ENCODE measurements around the gene PSMD2.
"Not testable (repeated sequence)": the region's sequence is repeated elsewhere in the genome, so short reads cannot be mapped to it uniquely, and the experiment has no call there.

Gene PSMD2

DNA sequence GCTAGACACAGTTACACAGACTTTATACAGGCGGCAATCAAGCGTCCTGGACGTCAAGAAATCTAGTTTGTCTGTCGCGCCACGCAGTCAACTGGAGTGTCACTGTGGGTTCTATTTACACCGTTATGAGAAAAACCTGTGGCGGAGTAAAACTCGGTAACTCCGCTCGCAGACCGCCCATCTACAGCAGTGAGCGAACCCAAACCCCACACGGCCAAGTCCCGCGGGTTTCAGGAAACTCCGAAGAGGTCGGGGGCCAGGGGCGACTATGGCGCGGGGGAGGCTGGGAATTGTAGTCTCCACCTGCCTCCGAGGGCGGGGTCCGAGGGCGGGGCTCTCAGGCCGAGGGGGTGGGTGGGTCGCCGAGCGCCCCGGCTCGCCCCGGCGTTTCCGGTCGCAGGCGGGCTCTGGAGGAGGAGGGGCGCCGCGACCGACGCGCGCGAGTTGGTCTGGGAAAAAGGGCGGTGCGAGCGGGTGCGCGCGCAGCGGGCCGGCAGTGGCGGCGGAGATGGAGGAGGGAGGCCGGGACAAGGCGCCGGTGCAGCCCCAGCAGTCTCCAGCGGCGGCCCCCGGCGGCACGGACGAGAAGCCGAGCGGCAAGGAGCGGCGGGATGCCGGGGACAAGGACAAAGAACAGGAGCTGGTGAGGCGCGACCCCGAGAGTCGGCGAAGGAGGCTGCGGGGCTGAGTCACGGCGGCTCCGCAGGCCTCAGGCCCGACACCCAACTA lies at the start of gene PSMD2:
PSMD2 (plus strand) TSS at position 483 of the 729 bp plus-strand sequence; CDS start at position 509, 26 bp downstream.
- peak; percentile 91 for DNase-seq

DNA sequence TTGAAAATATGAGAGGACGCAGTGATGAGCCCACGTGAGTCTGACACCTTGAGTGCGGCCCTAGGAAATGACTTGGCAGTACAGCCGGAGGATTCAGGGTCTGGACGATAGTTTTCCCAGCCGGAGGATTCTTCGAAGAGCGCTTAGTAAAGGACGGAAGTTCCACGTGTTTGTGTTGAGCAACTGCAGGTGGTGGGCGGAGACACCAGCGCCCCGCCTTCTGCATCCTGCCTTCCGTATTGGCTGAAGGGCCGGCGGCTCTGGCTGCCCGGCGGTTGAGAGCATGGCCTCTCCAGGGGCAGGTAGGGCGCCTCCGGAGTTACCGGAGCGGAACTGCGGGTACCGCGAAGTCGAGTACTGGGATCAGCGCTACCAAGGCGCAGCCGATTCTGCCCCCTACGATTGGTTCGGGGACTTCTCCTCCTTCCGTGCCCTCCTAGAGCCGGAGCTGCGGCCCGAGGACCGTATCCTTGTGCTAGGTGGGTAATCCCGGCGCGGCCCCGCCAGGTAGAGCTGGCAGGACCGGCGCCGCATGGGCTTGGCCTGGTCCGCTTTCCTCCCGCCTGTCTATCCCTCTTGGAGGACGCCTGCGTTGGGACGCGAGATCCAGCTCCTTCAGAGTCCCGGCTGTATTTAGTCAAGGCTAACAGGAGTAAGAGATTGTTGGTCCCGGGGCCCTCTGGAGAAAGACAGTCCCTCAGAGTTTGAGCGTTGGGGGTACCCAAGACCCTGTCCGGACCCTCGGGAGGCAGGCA lies 49.5 kb upstream of the PSMD2 start, which contains the start of gene EEF1AKMT4:
EEF1AKMT4 (plus strand) TSS at position 261 of the 755 bp plus-strand sequence; CDS start at position 284, 23 bp downstream.
- DNase-seq = peak; percentile 97

DNA sequence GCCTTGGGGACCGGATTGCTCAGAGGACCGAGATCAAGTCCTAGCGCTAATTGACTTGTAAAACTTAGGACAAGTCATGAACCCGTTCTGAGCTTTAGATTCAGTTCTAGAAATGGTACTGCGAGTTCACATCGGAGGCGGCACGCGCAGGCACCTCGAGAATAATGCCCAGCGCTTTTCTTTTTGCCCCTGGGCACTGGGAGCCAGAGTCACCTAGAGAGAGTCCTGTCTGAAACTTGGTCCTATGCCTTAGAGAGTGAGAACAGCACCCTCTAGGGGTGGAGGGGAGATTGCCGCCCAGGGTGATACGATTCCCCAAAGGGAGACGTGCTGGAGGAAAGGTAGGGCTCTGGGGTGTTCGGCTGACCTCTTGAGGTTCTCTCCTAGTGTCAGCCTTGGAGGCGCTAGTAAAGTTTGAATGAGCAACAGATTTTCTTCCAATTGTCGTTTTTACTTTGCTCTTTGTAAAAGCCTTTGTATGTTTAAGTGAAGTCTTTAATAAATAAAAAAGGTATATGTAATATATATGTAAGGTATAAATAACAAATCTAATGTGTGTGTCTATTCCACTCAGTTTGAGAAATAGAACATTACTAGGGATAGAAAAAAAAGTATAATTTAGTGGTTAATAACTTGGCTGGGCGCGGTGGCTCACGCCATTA lies 48.7 kb upstream of the PSMD2 start:
- peak; percentile 92 for DNase-seq

DNA sequence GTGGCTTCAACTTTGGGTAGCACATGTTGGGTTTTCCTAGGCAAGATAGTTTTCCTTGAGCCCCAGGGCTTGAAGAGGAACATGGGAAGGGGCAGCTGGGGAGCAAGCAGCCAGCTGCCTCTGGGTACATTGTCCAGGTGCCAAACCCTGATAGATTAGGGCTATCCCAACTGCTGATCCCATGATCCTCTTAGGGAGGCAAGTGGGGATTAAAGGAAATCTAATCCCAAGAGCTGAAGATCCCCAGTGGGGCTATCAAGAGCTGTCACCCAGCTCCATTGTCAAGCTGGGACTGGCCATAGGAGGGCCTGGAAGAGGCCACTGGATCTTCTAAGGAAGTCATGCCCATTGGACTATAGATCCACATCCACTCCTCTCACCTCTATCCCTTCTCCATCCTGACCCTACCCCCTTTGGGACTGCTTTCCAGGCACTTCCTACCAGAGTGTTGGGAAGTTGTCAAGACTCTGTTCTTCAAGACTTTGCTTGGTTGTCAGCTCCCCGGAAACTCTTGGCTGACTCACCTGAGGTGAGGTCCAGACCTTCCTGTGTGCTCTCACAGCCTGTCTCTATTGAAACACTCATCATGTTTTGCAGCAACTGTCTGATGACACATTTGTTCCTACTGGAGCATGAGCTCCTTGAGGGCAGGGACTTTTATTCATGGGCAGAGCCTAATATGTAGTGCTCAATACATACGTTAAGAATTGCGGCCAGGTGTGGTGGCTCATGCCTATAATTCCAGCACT lies 43.6 kb upstream of the PSMD2 start:
- no peak for DNase-seq

DNA sequence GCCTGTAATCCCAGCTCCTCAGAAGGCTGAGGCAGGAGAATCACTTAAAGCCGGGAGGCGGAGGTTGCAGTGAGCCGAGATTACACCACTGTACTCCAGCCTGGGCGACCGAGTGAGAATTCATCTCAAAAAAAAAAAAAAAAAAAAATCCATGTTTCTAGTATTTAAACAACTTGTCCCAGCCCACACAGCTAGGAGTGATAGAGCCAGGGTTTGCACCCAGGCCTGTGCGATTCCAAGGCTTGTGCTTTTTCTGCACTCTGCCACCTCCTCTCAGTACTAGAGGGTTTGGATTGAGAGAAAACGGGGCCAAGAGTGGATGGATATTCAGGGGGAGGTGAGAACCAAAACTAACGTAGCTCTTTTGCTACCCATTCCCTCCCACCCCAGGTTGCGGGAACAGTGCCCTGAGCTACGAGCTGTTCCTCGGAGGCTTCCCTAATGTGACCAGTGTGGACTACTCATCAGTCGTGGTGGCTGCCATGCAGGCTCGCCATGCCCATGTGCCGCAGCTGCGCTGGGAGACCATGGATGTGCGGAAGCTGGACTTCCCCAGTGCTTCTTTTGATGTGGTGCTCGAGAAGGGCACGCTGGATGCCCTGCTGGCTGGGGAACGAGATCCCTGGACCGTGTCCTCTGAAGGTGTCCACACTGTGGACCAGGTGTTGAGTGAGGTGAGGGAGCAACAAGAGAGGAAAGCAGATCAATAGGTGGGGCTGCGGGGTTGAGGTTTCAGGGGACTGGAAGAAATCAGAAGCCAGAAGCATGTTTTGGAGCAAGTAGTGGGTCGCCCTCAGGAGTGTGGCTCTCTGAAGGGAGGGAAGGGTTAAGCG lies 41.7 kb upstream of the PSMD2 start:
- DNase-seq = no peak

DNA sequence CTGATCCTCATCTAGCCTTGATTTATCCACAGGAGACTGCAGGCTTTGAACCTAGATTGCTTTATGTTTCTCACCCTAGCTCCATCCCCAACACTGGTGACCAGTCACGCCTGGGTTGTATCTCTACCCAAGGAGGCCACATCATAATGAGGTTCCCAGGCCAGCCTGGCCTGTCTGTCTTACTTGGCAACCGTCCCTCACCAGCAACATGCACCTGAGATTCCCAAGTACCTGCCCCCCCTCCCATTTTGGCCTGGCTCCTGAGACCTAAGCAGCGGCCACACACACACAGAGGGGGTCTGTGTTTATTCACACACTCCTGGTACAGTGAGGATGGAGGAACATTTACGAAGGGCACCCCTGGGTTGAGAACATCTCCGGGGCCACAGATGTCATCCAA lies 40.1 kb upstream of the PSMD2 start:
- no peak for DNase-seq

DNA sequence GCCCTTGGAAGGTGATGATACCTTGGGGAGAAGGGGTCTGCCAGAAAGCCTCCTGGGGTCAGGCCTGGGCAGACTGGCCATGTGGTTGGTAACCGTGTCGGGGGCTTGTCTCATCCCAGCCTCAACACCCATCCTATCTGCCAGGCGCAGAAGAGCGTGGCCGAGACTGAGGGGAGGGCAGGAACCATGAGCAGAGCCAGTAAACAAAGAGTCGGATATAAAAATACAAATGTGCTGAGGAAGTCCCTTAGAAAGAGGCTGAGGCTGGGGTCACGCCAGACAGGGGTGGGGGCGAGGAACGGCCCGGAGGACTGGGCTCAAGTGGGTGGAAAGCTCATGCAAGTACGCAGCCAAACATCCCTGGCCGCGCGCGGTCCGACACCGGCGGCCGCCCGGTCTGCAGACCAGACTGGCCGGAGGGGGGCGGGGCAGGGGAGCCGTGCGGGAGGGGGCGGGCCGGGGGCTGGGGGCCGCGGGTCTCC lies 39.6 kb upstream of the PSMD2 start:
- no peak for DNase-seq

DNA sequence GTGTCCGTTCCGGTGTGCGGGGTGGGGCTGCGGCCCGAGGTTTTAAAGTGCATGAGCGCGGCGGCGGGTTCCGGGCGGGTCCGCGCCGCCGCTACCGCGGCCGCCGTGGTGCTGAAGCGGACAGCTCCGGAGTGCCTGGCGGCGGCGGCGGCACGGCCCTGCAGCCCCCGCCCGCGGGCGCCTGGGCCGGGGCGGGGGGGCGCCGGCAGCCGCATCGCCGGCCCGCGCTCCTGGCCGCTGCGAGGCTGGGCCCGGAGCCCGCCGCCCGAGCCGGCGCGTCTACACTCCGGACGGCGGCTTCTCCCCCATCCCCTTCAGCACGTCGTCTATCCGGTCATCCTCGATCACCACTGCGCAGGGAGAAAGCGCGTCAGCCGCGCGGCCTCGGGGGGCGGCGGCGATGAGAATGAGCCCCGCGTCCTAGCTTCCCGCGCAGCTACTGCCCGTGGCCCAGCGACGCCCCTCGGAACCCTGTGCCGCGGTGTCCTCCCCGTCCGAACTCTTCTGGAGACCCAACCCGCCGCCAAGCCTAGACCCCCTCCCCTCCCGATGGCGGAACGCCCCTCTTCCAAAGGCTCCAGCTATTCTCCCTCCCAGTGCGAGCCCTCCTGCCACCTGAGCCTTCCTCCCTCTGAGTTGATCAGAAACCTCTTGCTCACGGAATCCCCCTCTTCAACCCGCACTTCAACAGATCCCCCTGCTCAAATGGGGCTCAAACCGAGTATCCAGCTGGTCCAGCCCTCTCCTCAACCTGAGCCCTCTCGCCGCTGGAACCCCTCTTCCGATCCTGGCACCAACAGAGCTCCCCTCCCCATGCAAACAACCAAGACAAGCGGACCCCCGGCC lies 38.9 kb upstream of the PSMD2 start:
- no peak for DNase-seq

DNA sequence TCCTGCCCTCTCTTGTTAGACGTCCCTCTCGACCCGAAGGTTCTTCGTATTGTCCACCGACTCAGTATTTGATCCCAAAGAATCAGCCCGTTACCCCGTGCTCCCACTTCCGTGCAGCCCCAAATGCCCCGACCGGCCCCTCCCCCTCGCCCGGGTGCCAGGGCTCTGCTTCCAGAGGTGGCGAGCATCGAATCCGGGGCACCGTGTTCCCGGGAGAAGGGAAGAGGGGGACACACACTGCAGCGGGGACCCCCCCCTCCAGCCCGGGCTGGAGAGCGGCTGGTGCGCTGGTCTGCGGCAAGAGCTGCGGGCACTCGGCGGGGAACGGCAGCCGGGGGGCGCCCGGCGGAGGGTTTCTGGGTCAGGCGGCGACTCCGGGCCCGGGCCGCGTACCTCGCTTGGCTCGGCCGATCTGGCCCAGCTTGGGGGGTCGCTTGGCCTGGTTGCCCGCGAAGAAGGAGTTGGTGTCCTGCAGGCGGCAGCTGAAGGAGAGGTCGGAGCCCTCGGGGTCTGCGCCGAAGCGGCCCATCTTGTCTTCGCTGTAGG lies 38.2 kb upstream of the PSMD2 start:
- DNase-seq = no peak

DNA sequence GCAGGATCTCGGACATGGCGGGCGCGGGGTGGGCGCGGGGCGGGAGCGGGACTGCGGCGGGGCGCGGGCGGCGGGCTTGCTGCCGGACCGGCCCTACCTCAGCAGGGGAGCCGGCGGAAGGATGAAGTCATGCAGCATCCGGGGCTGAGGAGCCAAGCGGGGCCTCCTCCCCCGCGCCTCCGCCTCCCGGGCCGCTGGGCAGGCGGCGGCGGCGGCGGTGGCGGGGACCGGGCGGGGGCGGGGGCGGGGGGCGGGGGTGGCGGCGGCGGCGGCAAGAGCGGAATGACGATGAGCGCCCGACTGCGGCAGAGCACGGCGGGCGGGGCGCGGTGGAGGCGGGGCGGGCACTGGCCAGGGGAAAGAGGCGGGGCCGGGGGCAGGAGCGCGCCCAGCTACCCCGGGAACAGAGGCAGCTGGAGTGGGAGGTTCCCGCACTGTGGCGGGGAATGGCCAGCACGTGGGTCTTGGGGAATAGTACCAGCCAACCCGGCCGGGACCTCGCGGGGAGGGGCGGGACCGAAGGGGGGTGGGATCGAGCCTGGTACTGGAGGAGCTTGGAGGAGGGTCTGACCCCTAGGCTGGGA lies 37.7 kb upstream of the PSMD2 start, which contains the start of gene CAMK2N2:
CAMK2N2 (minus strand) TSS at position 284 of the 584 bp plus-strand sequence; CDS start at position 16, 268 bp downstream.
- peak; percentile 88 for DNase-seq

DNA sequence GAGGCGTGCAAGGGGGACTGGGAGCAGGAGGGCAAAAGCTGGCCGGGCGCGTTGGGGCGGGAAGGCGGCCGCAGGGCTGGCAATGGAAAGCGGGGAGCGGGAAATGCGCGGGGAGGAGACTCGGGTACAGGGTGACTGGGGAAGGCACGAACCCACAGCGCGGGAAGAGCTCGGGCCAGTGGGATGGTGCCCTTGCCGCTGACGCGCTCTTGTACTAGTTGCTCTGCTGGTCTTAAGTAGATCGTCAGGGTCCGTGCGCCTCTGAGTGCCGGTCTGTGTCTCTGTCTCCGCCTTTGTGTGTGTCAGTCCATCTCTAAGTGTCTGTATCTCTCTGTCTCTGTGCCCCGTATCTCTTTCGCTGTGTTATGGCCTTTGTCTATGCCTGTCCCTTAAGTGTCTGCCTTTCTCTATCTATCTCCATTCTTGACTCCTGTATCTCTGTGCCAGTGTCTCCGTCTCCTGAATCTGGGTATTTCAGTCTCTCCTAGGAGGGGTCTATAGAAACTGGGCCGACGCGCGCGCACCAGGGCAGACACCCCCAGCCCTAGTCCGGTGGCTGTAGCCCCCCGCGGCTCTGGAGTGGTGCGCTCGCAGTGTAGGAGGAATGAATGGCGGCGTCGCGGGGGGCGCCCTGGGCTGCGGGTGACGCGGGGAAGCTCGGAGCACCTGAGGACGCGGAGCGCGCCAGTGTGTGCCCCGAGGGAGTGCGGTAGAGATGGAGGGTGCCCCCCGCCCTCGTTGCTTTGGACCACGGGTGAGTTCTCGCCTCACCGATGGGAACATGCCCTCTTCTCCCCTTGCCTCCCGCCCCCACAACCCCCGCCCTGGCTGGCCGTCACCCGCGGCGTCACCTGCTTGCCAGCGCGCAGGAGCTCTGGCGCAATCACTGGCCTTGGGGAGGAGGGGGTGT lies 36.9 kb upstream of the PSMD2 start:
- peak; percentile 81 for DNase-seq

DNA sequence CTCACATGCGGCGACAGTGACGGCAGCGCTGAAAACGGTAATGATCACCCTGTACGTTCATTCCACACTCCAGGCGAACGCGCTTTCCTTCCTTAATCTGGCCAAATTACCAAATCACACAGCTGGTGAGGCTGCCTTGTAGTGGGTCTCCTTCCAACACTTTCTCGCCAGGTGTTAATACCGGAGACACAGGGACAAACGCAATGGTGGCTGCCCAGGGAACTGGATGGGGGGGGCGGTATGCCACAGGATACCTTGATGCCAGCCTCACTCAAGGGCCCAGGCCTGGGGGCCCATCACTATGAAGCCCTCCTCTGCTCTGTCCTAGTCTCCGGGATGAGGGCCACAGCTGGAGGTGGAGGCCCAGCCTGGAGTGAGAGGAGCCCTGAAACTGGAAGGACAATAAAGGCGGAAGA lies 36.3 kb upstream of the PSMD2 start:
- DNase-seq = peak; percentile 81

DNA sequence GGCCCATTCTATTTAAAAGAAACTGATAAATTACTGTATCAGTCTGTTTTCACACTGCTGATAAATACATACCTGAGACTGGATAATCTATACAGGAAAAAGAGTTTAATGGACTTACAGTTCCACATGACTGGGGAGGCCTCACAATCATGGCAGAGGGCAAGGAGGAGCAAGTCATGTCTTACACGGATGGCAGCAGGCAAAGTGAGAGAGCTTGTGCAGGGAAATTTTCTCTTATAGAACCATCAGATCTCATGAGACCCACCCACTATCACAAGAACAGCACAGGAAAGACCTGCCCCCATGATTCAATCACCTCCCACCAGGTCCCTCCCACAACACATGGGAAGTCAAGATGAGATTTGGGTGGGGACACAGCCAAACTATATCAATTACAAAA lies 31.8 kb upstream of the PSMD2 start:
- not testable (repeated sequence) for DNase-seq

DNA sequence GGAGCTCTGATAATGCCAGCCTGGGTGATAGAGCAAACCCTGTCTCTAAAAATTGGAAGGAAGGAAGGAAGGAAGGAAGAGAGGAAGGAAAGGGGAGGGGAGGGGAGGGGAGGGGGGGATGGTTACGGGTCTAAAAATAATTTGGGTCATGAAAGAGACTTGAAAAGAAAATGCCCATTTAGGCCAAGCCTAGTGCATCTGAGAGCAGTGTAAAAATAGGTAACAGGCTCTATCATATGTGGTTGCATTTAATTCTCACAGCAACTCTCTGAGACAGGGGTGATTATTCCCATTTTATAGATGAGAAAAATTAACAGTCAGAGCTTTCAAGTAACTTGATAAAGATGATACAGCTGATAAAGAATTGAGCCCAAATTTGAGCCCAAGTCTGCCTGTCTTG lies 26.8 kb upstream of the PSMD2 start:
- DNase-seq = no peak

DNA sequence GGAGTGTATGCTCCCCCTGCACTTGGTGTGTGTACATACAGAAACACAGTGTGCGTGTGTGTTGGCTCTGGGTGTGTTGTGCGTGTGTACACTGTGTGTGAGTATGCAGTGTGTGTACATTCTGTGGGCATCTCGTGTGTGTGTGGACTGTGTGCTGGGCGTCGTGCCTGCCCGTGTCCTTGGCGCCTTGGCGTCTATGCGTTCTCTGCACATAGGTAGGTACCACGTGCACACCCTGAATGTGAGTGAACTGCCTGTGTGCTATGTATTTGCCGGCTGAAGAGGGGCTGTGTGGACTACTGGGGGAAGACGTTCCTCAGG lies 23.7 kb upstream of the PSMD2 start:
- DNase-seq = no peak

DNA sequence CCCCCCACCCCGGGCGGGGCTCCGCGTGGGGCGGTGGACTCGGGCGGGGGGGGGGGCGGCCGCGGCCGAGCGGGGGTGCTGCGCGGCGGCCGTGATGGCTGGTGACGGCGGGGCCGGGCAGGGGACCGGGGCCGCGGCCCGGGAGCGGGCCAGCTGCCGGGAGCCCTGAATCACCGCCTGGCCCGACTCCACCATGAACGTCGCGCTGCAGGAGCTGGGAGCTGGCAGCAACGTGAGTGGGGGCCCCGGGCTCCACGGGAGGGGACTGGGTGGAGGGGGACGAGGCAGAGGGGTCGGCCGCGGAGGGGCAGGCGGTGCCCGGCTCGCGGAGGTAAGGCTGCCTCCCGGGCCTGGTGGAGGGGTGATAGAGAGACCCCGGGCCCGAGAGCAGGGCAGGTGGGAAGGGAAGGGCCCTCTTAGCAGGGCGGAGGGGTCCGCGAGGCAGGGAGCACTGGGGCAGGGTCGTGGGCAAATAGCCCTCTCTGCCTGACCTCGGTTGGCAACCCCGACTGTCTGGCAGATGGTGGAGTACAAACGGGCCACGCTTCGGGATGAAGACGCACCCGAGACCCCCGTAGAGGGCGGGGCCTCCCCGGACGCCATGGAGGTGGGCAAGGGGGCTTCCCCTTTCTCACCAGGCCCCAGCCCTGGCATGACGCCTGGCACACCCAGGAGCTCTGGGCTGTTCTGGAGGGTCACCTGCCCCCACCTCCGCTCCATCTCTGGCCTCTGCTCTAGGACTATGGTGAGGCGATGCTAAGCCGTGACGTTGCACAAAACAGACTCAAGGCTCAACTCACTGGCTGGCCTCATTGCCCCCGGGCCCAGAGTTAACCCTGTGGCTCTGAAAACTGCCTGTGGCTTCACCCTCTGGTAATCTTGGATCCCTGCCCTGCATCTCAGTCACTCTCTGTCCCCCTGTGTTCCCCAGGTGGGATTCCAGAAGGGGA lies 22.8 kb upstream of the PSMD2 start, which contains the start of gene ECE2:
ECE2 (plus strand) TSS at position 62 of the 950 bp plus-strand sequence; CDS start at position 194, 132 bp downstream.
- DNase-seq = no peak

DNA sequence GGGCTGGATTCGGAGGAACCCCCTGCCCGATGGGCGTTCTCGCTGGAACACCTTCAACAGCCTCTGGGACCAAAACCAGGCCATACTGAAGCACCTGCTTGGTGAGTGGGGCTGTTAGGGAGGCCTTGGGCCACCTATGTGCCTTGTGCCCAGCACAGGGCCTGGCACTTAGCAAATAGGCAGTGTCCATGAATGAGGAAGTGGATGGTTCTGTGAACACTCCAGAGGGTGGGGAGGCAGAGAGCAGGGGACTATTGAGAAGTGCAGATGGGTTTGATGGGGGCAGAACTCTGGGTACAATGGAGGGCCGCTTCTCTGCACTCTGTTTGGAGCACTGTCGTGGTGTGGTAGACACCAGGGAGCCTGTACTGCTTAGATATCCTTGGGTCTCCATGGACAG lies 21.7 kb upstream of the PSMD2 start:
- no peak for DNase-seq

DNA sequence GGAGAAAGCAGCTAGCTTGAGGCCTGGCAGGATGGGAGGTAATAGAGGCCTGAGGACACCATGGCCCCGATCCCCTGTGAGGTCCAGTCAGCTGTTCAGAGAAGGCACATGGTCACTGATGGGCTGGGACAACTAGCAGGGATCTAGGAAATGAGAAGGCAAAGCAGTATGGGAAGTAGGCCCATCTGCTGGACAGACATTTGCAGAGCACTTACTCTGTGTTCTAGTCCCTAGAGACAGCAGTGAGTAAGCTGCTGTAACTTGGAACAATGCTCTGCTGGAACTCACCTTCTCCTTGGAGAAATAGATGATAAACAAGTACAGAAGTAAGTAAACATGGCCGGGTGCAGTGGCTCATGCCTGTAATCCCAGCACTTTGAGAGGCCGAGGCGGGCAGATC lies 16.1 kb upstream of the PSMD2 start:
- no peak for DNase-seq
